Keratinocyte (primary cell): ENCODE results near the gene PSG4. TPM values are rescaled to one million over a fixed set of nuclear protein-coding genes. Genes with fewer than 3 reads are reported as not detected.
"Not testable (repeated sequence)": the region's sequence is repeated elsewhere in the genome, so short reads cannot be mapped to it uniquely, and the experiment has no call there.

Experiments
- DNase-seq: peaks from one replicate; pipeline ENCODE4 v3.0.0-alpha.2; 2011; ENCODE audit warnings: low read depth, missing footprints, low spot score
- FAIRE-seq: peaks from 2 replicates; lab custom pipeline; 2011; peaks lifted over from hg19 to GRCh38; lab: Jason Lieb, UNC
- H2AFZ ChIP-seq: 2 replicates; pipeline ENCODE4 v1.6.0; 2012; ENCODE audit warnings: low read length, control low read depth, inconsistent platforms; ENCODE audit not compliant: control insufficient read depth
- H3K27ac ChIP-seq: 2 replicates; pipeline ENCODE4 v1.5.1; 2011; ENCODE audit warnings: low read length; ENCODE audit not compliant: control insufficient read depth, insufficient read depth
- H3K27me3 ChIP-seq: 3 replicates; pipeline ENCODE4 v1.6.0; 2011; ENCODE audit warnings: low read length; ENCODE audit not compliant: control insufficient read depth, insufficient read depth; ENCODE audit errors: extremely low read depth
- H3K36me3 ChIP-seq, 2 experiments: 2 replicates in 1 of 2; 3 replicates in 1 of 2; pipeline ENCODE4 v1.5.1; 2011; ENCODE audit warnings: low read length in 2 of 2, mild to moderate bottlenecking in 1 of 2; ENCODE audit not compliant: control insufficient read depth in 2 of 2, insufficient read depth in 2 of 2; ENCODE audit errors: extremely low read depth in 1 of 2
- H3K4me1 ChIP-seq: 3 replicates; pipeline ENCODE4 v1.5.1; 2011; ENCODE audit warnings: low read length; ENCODE audit not compliant: control insufficient read depth, insufficient read depth; ENCODE audit errors: extremely low read depth
- H3K4me2 ChIP-seq: 3 replicates; pipeline ENCODE4 v1.6.0; 2011; ENCODE audit warnings: low read depth, low read length; ENCODE audit not compliant: control insufficient read depth, insufficient read depth; ENCODE audit errors: extremely low read depth
- H3K4me3 ChIP-seq, 3 experiments: fragments of 200-600 bp in 1 of 3; sonication (generic) in 1 of 3; 2 replicates in 2 of 3; 3 replicates in 1 of 3; pipeline ENCODE4 v1.5.1; 2011 to 2016; ENCODE audit warnings: low read length in 3 of 3, mild to moderate bottlenecking in 3 of 3, control low read depth in 2 of 3, inconsistent platforms in 1 of 3, low read depth in 1 of 3, mixed read lengths in 1 of 3, mixed run types in 1 of 3, moderate library complexity in 1 of 3; ENCODE audit not compliant: control insufficient read depth in 2 of 3, insufficient read depth in 2 of 3; ENCODE audit errors: extremely low read depth in 1 of 3
- H3K79me2 ChIP-seq: 2 replicates; pipeline ENCODE4 v1.6.0; 2012; ENCODE audit warnings: low read length; ENCODE audit not compliant: control insufficient read depth, insufficient read depth
- H3K9ac ChIP-seq: 3 replicates; pipeline ENCODE4 v1.6.0; 2011; ENCODE audit warnings: low read length; ENCODE audit not compliant: control insufficient read depth, insufficient read depth; ENCODE audit errors: extremely low read depth
- H3K9me1 ChIP-seq: 3 replicates; pipeline ENCODE4 v1.6.0; 2011; ENCODE audit warnings: low read length; ENCODE audit not compliant: control insufficient read depth, insufficient read depth; ENCODE audit errors: extremely low read depth
- H3K9me3 ChIP-seq: 2 replicates; pipeline ENCODE4 v1.5.1; 2012; ENCODE audit warnings: low read depth, low read length; ENCODE audit not compliant: control insufficient read depth
- H4K20me1 ChIP-seq: 3 replicates; pipeline ENCODE4 v1.6.0; 2011; ENCODE audit warnings: low read length; ENCODE audit not compliant: control insufficient read depth, insufficient read depth; ENCODE audit errors: extremely low read depth
- dilution Hi-C: fragments of 300-500 bp; cut with MboI; formaldehyde crosslinking; loops from one replicate; pipeline ENCODE4 v1.7.0; 2020; ENCODE audit warnings: low sequenced_read_pairs; ENCODE audit not compliant: extremely low pct_ligation_motif_present
- polyA plus RNA-seq, 5 experiments: library from polyadenylated mRNA; depleted of rRNA in 3 of 5; stranded (reverse) in 3 of 5; stranded (forward) in 1 of 5; unstranded in 1 of 5; fragments of >200 nt; gene quantifications; 1 replicate in 1 of 5; 2 replicates in 3 of 5; 3 replicates in 1 of 5; pipeline versions ENCODE4 v1.2.1 to v1.2.3, GENCODE V29; 2011 to 2012; ENCODE audit warnings: missing spikeins in 2 of 5, low read depth in 1 of 5, low replicate concordance in 1 of 5

Gene PSG4
- polyA plus RNA-seq, 1 donor (not counting 4 experiments of a cell fraction or from before 2014, with no cell fraction given), result 0.10 TPM

- H3K9ac ChIP-seq, H4K20me1 ChIP-seq, H3K9me3 ChIP-seq, H3K36me3 ChIP-seq, H2AFZ ChIP-seq, H3K79me2 ChIP-seq, H3K27ac ChIP-seq, H3K4me3 ChIP-seq, H3K4me1 ChIP-seq, H3K9me1 ChIP-seq, H3K27me3 ChIP-seq, DNase-seq, dilution Hi-C loops, FAIRE-seq, H3K4me2 ChIP-seq: not testable (repeated sequence)
These were observed 41.9 kb upstream of the PSG4 start for GRCh38 chr19:43247243-43247880.

GRCh38 chr19:43245848-43246247 is 40.4 kb upstream of the PSG4 start:
- H3K27ac ChIP-seq, H2AFZ ChIP-seq, DNase-seq, H3K79me2 ChIP-seq, H3K4me3 ChIP-seq, FAIRE-seq, H3K9me3 ChIP-seq, H3K36me3 ChIP-seq, H3K4me1 ChIP-seq, H4K20me1 ChIP-seq, H3K27me3 ChIP-seq, H3K4me2 ChIP-seq, dilution Hi-C loops, H3K9me1 ChIP-seq, H3K9ac ChIP-seq: not testable (repeated sequence)

GRCh38 chr19:43242211-43242610 is 36.8 kb upstream of the PSG4 start:
- H3K27me3 ChIP-seq, DNase-seq, FAIRE-seq, H3K9me3 ChIP-seq, H3K9ac ChIP-seq, H3K4me2 ChIP-seq, H3K79me2 ChIP-seq, H3K4me1 ChIP-seq, H2AFZ ChIP-seq, dilution Hi-C loops, H4K20me1 ChIP-seq, H3K36me3 ChIP-seq, H3K27ac ChIP-seq, H3K4me3 ChIP-seq, H3K9me1 ChIP-seq: not testable (repeated sequence)

GRCh38 chr19:43238213-43238612 is 32.8 kb upstream of the PSG4 start:
- H3K9me1 ChIP-seq, DNase-seq, H3K79me2 ChIP-seq, H3K36me3 ChIP-seq, dilution Hi-C loops, H3K27me3 ChIP-seq, H3K9me3 ChIP-seq, H4K20me1 ChIP-seq, H3K4me2 ChIP-seq, H3K4me3 ChIP-seq, H3K27ac ChIP-seq, H3K4me1 ChIP-seq, H2AFZ ChIP-seq, FAIRE-seq, H3K9ac ChIP-seq: not testable (repeated sequence)

- H3K9me1 ChIP-seq, DNase-seq, H3K4me3 ChIP-seq, H3K9ac ChIP-seq, H4K20me1 ChIP-seq, H3K79me2 ChIP-seq, H3K27me3 ChIP-seq, dilution Hi-C loops, H3K9me3 ChIP-seq, H3K4me1 ChIP-seq, H3K36me3 ChIP-seq: not testable (repeated sequence)
- Histone ChIP-seq H3K4me2 (peak overlapping the region; percentile 16), H2AFZ (peak overlapping the region; percentile 40), H3K27ac (peak overlapping the region; percentile 17)
- FAIRE-seq, result peak; percentile 34
These were observed 30.2 kb upstream of the PSG4 start for GRCh38 chr19:43235686-43236085.
